C4-2B (cell line): ENCODE data around the gene ZNF48.

Experiments
- CTCF ChIP-seq: fragments of 450-650 bp; conservative IDR thresholded peaks from 2 replicates; pipeline ENCODE4 v1.5.1; 2017; ENCODE audit warnings: mild to moderate bottlenecking
- ZFX ChIP-seq: fragments of 450-650 bp; IDR thresholded peaks from 2 replicates; pipeline ENCODE4 v1.6.1; 2017

GRCh38 chr16:30434852-30435251 is 39.6 kb downstream of the ZNF48 start:
- TF ChIP-seq ZFX = no peak
- TF ChIP-seq CTCF = no peak
